CD14-positive monocyte (primary cell): ENCODE results near the gene NBAS. TPM values are rescaled to one million over a fixed set of nuclear protein-coding genes. Genes with fewer than 3 reads are reported as not detected.
"Not testable (repeated sequence)": the region's sequence is repeated elsewhere in the genome, so short reads cannot be mapped to it uniquely, and the experiment has no call there.

Experiments
- DNase-seq, 3 donors: peaks; one replicate each; pipeline ENCODE4 v3.0.0-alpha.2; 2011 to 2022
- H2AFZ ChIP-seq: 2 replicates; pipeline ENCODE4 v1.6.0; 2012; ENCODE audit warnings: mild to moderate bottlenecking, low read depth, low read length, inconsistent platforms; ENCODE audit not compliant: insufficient read depth, poor library complexity, severe bottlenecking
- H3K27ac ChIP-seq, 2 donors: 1 replicate in 1 of 2; 2 replicates in 1 of 2; pipeline ENCODE4 v1.5.1; 2012 to 2013; ENCODE audit warnings: low read length in 2 of 2, control low read depth in 1 of 2, inconsistent platforms in 1 of 2, low read depth in 1 of 2, mild to moderate bottlenecking in 1 of 2
- H3K27me3 ChIP-seq, 2 donors: one replicate each; pipeline versions ENCODE4 v1.6.0 to v1.6.1; 2011 to 2013; ENCODE audit warnings: low read length in 2 of 2; ENCODE audit not compliant: control insufficient read depth in 2 of 2, insufficient read depth in 2 of 2
- H3K36me3 ChIP-seq, 2 donors: replicated peaks in 1 of 2; 1 replicate in 1 of 2; 2 replicates in 1 of 2; pipeline versions ENCODE4 v1.5.1 to v1.6.1; 2012 to 2013; ENCODE audit warnings: low read length in 2 of 2, control low read depth in 1 of 2, inconsistent platforms in 1 of 2, mild to moderate bottlenecking in 1 of 2; ENCODE audit not compliant: insufficient read depth in 2 of 2, control insufficient read depth in 1 of 2
- H3K4me1 ChIP-seq, 2 donors: 1 replicate in 1 of 2; 2 replicates in 1 of 2; pipeline versions ENCODE4 v1.5.1 to v1.6.1; 2012 to 2013; ENCODE audit warnings: low read length in 2 of 2, control low read depth in 1 of 2, inconsistent platforms in 1 of 2, mild to moderate bottlenecking in 1 of 2, moderate library complexity in 1 of 2; ENCODE audit not compliant: insufficient read depth in 2 of 2, control insufficient read depth in 1 of 2
- H3K4me2 ChIP-seq: replicated peaks from 2 replicates; pipeline ENCODE3; 2012; ENCODE audit warnings: low read length, moderate library complexity, mild to moderate bottlenecking; ENCODE audit not compliant: poor library complexity, severe bottlenecking; ENCODE audit errors: extremely low read depth
- H3K4me3 ChIP-seq, 3 experiments: fragments of 200-600 bp in 1 of 3; sonication (generic) in 1 of 3; replicated peaks in 1 of 3; 1 replicate in 2 of 3; 2 replicates in 1 of 3; pipeline ENCODE4 v1.5.1; 2011 to 2013; ENCODE audit warnings: low read length in 3 of 3, mild to moderate bottlenecking in 3 of 3, control low read depth in 2 of 3, low read depth in 2 of 3, inconsistent platforms in 1 of 3, moderate library complexity in 1 of 3
- H3K79me2 ChIP-seq: 2 replicates; pipeline ENCODE4 v1.6.0; 2012; ENCODE audit warnings: mild to moderate bottlenecking, control low read depth, inconsistent platforms, low read length, moderate library complexity; ENCODE audit not compliant: insufficient read depth
- H3K9ac ChIP-seq: 2 replicates; pipeline ENCODE4 v1.6.0; 2017; ENCODE audit warnings: low read length, mild to moderate bottlenecking; ENCODE audit not compliant: insufficient read depth, poor library complexity, severe bottlenecking
- H3K9me3 ChIP-seq, 2 donors: replicated peaks in 1 of 2; 1 replicate in 1 of 2; 2 replicates in 1 of 2; pipeline versions ENCODE4 v1.5.1 to v1.6.1; 2012 to 2013; ENCODE audit warnings: low read length in 2 of 2, control low read depth in 1 of 2; ENCODE audit not compliant: control insufficient read depth in 1 of 2, insufficient read depth in 1 of 2
- H4K20me1 ChIP-seq: 2 replicates; pipeline ENCODE4 v1.6.0; 2012; ENCODE audit warnings: mild to moderate bottlenecking, low read length, control low read depth, moderate library complexity; ENCODE audit not compliant: insufficient read depth
- H3K27ac Mint-ChIP-seq, 7 donors: one replicate each; pipeline ENCODE4 v1.8.0; 2020; ENCODE audit warnings: mild to moderate bottlenecking in 7 of 7, mixed read lengths in 7 of 7, moderate library complexity in 6 of 7, inconsistent platforms in 2 of 7
- H3K27me3 Mint-ChIP-seq, 3 donors: one replicate each; pipeline ENCODE4 v1.8.0; 2021 to 2022; ENCODE audit warnings: low read depth in 3 of 3, mild to moderate bottlenecking in 3 of 3, mixed read lengths in 3 of 3, moderate library complexity in 3 of 3, inconsistent platforms in 1 of 3
- H3K36me3 Mint-ChIP-seq, 2 donors: one replicate each; pipeline ENCODE4 v1.8.0; 2020; ENCODE audit warnings: mixed read lengths in 2 of 2, inconsistent platforms in 1 of 2, mild to moderate bottlenecking in 1 of 2
- H3K4me1 Mint-ChIP-seq: one replicate; pipeline ENCODE4 v1.8.0; 2020; ENCODE audit warnings: mild to moderate bottlenecking, mixed read lengths
- H3K4me3 Mint-ChIP-seq, 2 donors: one replicate each; pipeline ENCODE4 v1.8.0; 2020; ENCODE audit warnings: mild to moderate bottlenecking in 2 of 2, mixed read lengths in 2 of 2, moderate library complexity in 1 of 2
- H3K9me3 Mint-ChIP-seq, 7 donors: one replicate each; pipeline ENCODE4 v1.8.0; 2020 to 2022; ENCODE audit warnings: mixed read lengths in 7 of 7, mild to moderate bottlenecking in 6 of 7, moderate library complexity in 6 of 7, inconsistent platforms in 2 of 7
- CTCF ChIP-seq: fragments of 200-600 bp; IDR thresholded peaks from one replicate; pipeline ENCODE4 v1.8.0; 2022; ENCODE audit warnings: antibody characterized with exemption, mild to moderate bottlenecking
- WGBS: methylation state at CpG from one replicate; pipeline ENCODE4 v1.1.5; 2013; ENCODE audit warnings: missing lambda C conversion rate; ENCODE audit not compliant: insufficient coverage; 5-methylcytosine and 5-hydroxymethylcytosine counted together
- intact Hi-C, 2 donors: fragments of 100-400 bp; cut with micrococcal nuclease; formaldehyde crosslinking; loops; one replicate each; pipeline versions ENCODE4 v1.15.0 to v1.15.1; 2023
- polyA plus RNA-seq, 3 donors: library from polyadenylated mRNA; depleted of rRNA in 1 of 3; unstranded in 2 of 3; stranded (reverse) in 1 of 3; fragments of 300-500 nt in 2 of 3; fragments of >200 nt in 1 of 3; fragmentation: Illumina TruSeq in 2 of 3; gene quantifications; 1 replicate in 2 of 3; 2 replicates in 1 of 3; pipeline ENCODE4 v1.2.3, GENCODE V29; 2012 to 2021

Gene NBAS
- polyA plus RNA-seq, 3 donors: 8.9 to 10.9 (median 8.9) TPM

GRCh38 chr2:15439366-15439765 lies 121.8 kb downstream of the NBAS start:
- H2AFZ ChIP-seq, H3K4me1 ChIP-seq, H3K4me1 Mint-ChIP-seq, H3K27ac Mint-ChIP-seq, H4K20me1 ChIP-seq, H3K79me2 ChIP-seq, H3K9ac ChIP-seq, intact Hi-C loops, H3K4me3 Mint-ChIP-seq, H3K27ac ChIP-seq, H3K4me2 ChIP-seq, H3K27me3 Mint-ChIP-seq, H3K27me3 ChIP-seq, H3K9me3 ChIP-seq, H3K4me3 ChIP-seq, H3K36me3 ChIP-seq, DNase-seq: not testable (repeated sequence)
- peaks cover 0 to 14% (median 3%) of the 10 kb centered on the region in 7 donors for H3K9me3 Mint-ChIP-seq
- 100% methylated on average over 2 of the region's 10 CpGs for WGBS
- H3K36me3 Mint-ChIP-seq: peaks cover 13 to 15% of the 10 kb centered on the region in 2 donors

GRCh38 chr2:15436195-15436594 lies 124.9 kb downstream of the NBAS start:
- Histone ChIP-seq H3K27ac (no peak overlapping the region), H3K79me2 (no peaks in the 10 kb centered on the region), H3K4me2 (no peak overlapping the region), H3K4me1 (no peaks in the 10 kb centered on the region), H2AFZ (no peak overlapping the region), H3K9me3 (peaks cover 0 to 4% of the 10 kb centered on the region in 2 donors), H3K4me3 (no peak overlapping the region), H3K9ac (no peak overlapping the region), H3K27me3 (no peaks in the 10 kb centered on the region), H4K20me1 (no peaks in the 10 kb centered on the region), H3K36me3 (peaks cover 0 to 8% of the 10 kb centered on the region in 2 donors)
- Mint-ChIP-seq H3K36me3 (peaks cover 18 to 19% of the 10 kb centered on the region in 2 donors), H3K9me3 (peaks cover 0 to 11% (median 3%) of the 10 kb centered on the region in 7 donors), H3K27ac (no peak overlapping the region), H3K4me1 (peaks cover 3% of the 10 kb centered on the region), H3K27me3 (peaks cover 0 to 4% (median 0%) of the 10 kb centered on the region in 3 donors), H3K4me3 (no peak overlapping the region)
- intact Hi-C loops: no loop called here
- TF ChIP-seq CTCF: no peak
- DNase-seq: no peak
- WGBS: no CpG with 5 or more reads among the region's 2 CpGs
